ENCODE data around the gene HECTD1.

DNA sequence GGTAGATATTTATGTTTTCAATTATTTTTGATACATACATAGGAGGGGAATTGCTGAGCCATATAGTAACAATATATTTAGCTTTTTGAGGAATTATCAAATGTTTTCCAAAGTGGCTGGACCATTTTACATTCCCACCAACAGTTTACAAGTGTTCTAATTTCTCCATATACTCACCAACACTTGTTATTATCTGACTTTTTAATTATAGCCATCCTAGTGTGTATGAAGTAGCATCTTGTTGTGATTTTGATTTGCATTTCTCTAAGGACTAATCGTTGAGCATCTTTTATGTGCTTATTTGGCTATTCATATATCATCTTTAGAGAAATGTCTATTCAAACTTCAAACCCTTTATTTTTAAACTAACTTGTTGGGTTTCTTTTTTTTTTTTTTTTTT is 17.2 kb upstream of the HECTD1 start:
- TF ChIP-seq POLR2A (IDR thresholded peaks at IDR 0.05; ENCODE audit: low read depth, low read length) (no peak), SPI1 (IDR thresholded peaks at IDR 0.05; ENCODE audit: low read depth, low read length) (no peak), POLR2AphosphoS5 (IDR thresholded peaks at IDR 0.05; ENCODE audit: low read depth, low read length) (no peak)

Data from GM12891 (cell line).